ENCODE results near the gene ESPN.
"Not testable (repeated sequence)": the region's sequence is repeated elsewhere in the genome, so short reads cannot be mapped to it uniquely, and the experiment has no call there.

DNA sequence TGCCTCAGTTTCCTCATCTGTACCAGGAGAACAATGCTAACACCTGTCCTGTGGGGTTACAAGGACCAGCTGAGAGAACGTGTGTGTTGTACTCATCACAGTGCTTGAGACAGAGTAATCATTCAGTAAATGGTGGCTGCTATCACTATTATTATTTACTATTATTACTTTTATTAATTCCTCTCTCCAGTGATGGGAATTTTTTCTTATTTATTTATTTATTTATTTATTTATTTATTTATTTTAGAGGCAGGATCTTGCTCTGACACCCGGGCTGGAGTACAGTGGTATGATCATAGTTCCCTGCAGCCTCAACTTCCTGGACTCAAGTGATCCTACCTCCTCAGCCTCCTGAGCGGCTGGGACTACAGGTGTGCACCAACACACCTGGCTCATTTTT lies 11.7 kb downstream of the ESPN start:
- not testable (repeated sequence) for TF ChIP-seq POLR2A (IDR thresholded peaks at IDR 0.05)
- TF ChIP-seq, protein P1, sequence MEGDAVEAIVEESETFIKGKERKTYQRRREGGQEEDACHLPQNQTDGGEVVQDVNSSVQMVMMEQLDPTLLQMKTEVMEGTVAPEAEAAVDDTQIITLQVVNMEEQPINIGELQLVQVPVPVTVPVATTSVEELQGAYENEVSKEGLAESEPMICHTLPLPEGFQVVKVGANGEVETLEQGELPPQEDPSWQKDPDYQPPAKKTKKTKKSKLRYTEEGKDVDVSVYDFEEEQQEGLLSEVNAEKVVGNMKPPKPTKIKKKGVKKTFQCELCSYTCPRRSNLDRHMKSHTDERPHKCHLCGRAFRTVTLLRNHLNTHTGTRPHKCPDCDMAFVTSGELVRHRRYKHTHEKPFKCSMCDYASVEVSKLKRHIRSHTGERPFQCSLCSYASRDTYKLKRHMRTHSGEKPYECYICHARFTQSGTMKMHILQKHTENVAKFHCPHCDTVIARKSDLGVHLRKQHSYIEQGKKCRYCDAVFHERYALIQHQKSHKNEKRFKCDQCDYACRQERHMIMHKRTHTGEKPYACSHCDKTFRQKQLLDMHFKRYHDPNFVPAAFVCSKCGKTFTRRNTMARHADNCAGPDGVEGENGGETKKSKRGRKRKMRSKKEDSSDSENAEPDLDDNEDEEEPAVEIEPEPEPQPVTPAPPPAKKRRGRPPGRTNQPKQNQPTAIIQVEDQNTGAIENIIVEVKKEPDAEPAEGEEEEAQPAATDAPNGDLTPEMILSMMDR (IDR thresholded peaks at IDR 0.05), result not testable (repeated sequence)

Measured in esophagus squamous epithelium (tissue), 4 donors.